OCI-LY3 (cell line): ENCODE results near the gene CST5.
"Not testable (repeated sequence)": the region's sequence is repeated elsewhere in the genome, so short reads cannot be mapped to it uniquely, and the experiment has no call there.

Source experiments
- H2AFZ ChIP-seq: fragments of 200-600, 300-600 bp; shearing (Covaris generic); 2 replicates; pipeline ENCODE4 v1.6.0; 2014; ENCODE audit warnings: antibody characterized with exemption, low read depth, low read length
- H3K27ac ChIP-seq: fragments of 200-600, 300-600 bp; sonication (generic); 2 replicates; pipeline ENCODE4 v1.5.1; 2014; ENCODE audit warnings: mild to moderate bottlenecking, low read length, moderate library complexity, mixed read lengths
- H3K27me3 ChIP-seq: fragments of 200-600, 300-600 bp; sonication (generic); 2 replicates; pipeline ENCODE4 v1.6.1; 2014; ENCODE audit warnings: low read depth, low read length, mixed read lengths
- H3K36me3 ChIP-seq: fragments of 200-600, 300-600 bp; sonication (generic); replicated peaks from 2 replicates; pipeline ENCODE3; 2014; ENCODE audit warnings: low read depth, low read length, mixed read lengths
- H3K4me1 ChIP-seq: fragments of 300-600, 200-600 bp; sonication (generic); 2 replicates; pipeline ENCODE4 v1.6.1; 2014; ENCODE audit warnings: low read length, mixed read lengths
- H3K4me2 ChIP-seq: fragments of 200-600, 300-600 bp; sonication (generic); 2 replicates; pipeline ENCODE4 v1.6.1; 2014; ENCODE audit warnings: low read length, mixed read lengths
- H3K4me3 ChIP-seq: fragments of 300-600, 200-600 bp; sonication (generic); 2 replicates; pipeline ENCODE4 v1.5.1; 2014; ENCODE audit warnings: antibody characterized with exemption, mild to moderate bottlenecking, low read length, moderate library complexity
- H3K79me2 ChIP-seq: fragments of 300-600, 200-600 bp; shearing (Covaris generic); 2 replicates; pipeline ENCODE4 v1.6.1; 2014; ENCODE audit warnings: mild to moderate bottlenecking, low read length, mixed read lengths
- H3K9ac ChIP-seq: fragments of 300-600, 200-600 bp; shearing (Covaris generic); 2 replicates; pipeline ENCODE4 v1.6.0; 2014; ENCODE audit warnings: mild to moderate bottlenecking, low read length, moderate library complexity
- H3K9me3 ChIP-seq: fragments of 200-600, 300-600 bp; shearing (Covaris generic); 2 replicates; pipeline ENCODE4 v1.6.1; 2014; ENCODE audit warnings: low read length, mixed read lengths; ENCODE audit not compliant: insufficient read depth
- H4K20me1 ChIP-seq: fragments of 200-600, 300-600 bp; sonication (generic); 2 replicates; pipeline ENCODE4 v1.6.1; 2016; ENCODE audit warnings: low read length, mixed read lengths; ENCODE audit not compliant: insufficient read depth
- EZH2phosphoT487 ChIP-seq: fragments of 200-600 bp; shearing (Covaris generic); IDR thresholded peaks from 2 replicates; pipeline ENCODE4 v1.6.1; 2018; ENCODE audit warnings: antibody characterized with exemption, mixed run types, low read depth
- TF ChIP-seq, protein P1 (sequence below): fragments of 200-600, 300-600 bp; sonication (generic); IDR thresholded peaks from 2 replicates; pipeline ENCODE4 v1.5.1; 2014; ENCODE audit warnings: antibody characterized with exemption, low read length, low read depth

The CST5 gene

DNA sequence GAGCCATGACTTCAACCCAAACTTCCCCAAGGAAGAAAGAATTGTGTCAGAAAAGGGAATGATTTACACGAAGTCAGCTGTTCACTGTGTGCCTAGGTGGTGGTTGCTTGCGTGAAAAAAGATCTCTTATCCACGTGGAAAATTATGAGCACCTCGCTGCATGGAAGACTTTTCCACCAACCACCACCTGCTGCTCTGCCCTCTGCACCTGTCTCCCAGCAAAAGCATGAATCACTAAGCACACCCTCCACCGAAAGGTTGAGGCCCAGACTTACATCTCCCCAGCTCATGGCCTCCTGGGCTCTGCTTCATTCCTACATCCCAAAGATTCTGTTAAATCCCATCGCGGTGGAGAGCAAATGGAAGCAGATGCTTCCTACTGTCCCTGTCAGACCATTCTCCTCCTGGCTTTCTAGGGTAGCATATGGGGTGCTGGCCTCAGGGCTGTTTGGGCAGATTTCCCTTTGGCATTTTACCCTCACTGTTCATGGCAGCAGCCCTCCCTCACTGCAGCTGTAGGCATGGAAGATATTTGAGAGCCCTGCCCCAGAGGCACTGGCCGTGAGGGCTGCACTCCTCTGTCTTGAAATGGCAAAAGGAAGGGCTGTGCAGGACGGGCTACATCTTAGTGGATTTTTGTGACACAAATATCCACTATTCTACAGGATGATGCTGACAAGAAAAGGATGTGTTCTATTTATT lies 37.6 kb upstream of the CST5 start:
- Histone ChIP-seq H3K9me3 (no peaks in the 10 kb centered on the region), H3K36me3 (no peaks in the 10 kb centered on the region), H3K79me2 (no peaks in the 10 kb centered on the region), H4K20me1 (no peaks in the 10 kb centered on the region), H3K4me2 (no peak overlapping the region), H3K9ac (no peak overlapping the region), H3K4me3 (no peak overlapping the region), H3K4me1 (no peaks in the 10 kb centered on the region), H3K27me3 (peaks cover 38% of the 10 kb centered on the region), H2AFZ (no peak overlapping the region), H3K27ac (no peak overlapping the region)
- TF ChIP-seq EZH2phosphoT487: no peak
- TF ChIP-seq, protein P1, sequence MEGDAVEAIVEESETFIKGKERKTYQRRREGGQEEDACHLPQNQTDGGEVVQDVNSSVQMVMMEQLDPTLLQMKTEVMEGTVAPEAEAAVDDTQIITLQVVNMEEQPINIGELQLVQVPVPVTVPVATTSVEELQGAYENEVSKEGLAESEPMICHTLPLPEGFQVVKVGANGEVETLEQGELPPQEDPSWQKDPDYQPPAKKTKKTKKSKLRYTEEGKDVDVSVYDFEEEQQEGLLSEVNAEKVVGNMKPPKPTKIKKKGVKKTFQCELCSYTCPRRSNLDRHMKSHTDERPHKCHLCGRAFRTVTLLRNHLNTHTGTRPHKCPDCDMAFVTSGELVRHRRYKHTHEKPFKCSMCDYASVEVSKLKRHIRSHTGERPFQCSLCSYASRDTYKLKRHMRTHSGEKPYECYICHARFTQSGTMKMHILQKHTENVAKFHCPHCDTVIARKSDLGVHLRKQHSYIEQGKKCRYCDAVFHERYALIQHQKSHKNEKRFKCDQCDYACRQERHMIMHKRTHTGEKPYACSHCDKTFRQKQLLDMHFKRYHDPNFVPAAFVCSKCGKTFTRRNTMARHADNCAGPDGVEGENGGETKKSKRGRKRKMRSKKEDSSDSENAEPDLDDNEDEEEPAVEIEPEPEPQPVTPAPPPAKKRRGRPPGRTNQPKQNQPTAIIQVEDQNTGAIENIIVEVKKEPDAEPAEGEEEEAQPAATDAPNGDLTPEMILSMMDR: no peak

DNA sequence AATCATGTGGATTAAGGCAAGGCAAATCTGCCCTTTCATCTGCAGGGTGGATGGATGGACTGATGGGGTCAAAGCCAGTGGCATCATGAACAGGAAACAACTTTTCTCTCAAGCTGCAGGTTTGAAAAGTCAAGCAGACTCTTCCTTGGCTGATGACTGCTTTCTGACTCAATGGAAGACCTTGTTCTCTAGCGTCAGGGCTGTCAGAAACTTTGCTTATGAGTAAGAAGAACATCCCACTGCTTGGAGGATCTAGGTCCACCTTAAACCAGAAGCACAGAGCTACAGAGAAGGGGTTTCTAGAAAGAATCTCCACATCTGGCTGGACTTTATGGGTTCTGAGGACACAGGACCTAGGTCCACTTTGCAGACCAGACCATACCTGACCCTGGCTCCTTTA lies 36.3 kb upstream of the CST5 start:
- H3K36me3 ChIP-seq: no peaks in the 10 kb centered on the region
- TF ChIP-seq, protein P1: no peak
- TF ChIP-seq EZH2phosphoT487: no peak
- no peak overlapping the region for H3K4me3 ChIP-seq
- no peaks in the 10 kb centered on the region for H4K20me1 ChIP-seq
- no peak overlapping the region for H3K9ac ChIP-seq
- no peaks in the 10 kb centered on the region for H3K4me1 ChIP-seq
- no peak overlapping the region for H2AFZ ChIP-seq
- no peak overlapping the region for H3K4me2 ChIP-seq
- H3K9me3 ChIP-seq: no peaks in the 10 kb centered on the region
- H3K27ac ChIP-seq: no peak overlapping the region
- H3K27me3 ChIP-seq: peaks cover 38% of the 10 kb centered on the region
- H3K79me2 ChIP-seq: no peaks in the 10 kb centered on the region

DNA sequence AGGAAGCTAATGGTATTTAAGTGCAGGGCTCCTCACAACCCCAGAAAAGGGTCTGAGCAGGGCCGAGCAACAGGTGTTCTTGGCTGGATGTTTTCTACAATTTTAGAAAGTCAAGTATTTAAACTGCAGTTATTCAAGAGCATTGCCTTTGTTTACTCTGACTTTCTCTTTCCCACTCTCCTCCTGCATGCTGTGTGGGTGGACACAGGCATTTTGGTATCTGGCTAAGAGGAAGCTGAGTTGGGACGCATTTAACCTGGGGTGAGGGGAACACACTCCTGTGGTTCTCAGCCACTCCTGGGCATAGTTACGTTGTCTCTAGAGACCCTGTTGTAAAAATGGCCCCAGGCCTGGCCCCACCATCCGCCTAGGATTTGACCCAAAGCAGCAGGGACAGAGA lies 34.9 kb upstream of the CST5 start:
- H3K4me1 ChIP-seq, H3K27ac ChIP-seq, H3K4me2 ChIP-seq, H3K4me3 ChIP-seq, H3K9me3 ChIP-seq, H2AFZ ChIP-seq, H3K79me2 ChIP-seq, H3K9ac ChIP-seq, H3K36me3 ChIP-seq, H4K20me1 ChIP-seq: not testable (repeated sequence)
- peaks cover 38% of the 10 kb centered on the region for H3K27me3 ChIP-seq

DNA sequence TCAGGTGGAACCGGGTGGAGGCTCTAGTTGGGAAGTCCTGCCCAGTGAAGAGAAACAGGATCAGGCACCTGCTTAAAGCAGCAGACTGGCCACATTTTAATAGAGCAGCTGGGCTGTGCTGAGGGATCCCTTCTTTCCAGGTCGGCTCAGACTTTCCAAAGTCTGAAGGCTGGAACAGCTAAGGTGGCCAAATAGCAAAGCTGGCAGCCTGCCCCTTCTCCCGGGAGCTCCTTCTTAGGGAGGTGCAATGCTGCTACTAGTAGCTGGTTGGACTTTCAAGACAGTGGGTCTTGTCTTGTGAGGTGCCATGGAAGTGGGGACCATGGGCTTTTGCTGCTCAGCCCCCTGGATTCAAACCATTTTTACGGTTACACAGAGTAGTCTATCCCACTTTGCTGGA lies 30.7 kb upstream of the CST5 start:
- Histone ChIP-seq H3K36me3 (no peaks in the 10 kb centered on the region), H3K4me1 (no peaks in the 10 kb centered on the region), H3K79me2 (no peaks in the 10 kb centered on the region), H3K27me3 (peaks cover 18% of the 10 kb centered on the region), H3K9ac (no peak overlapping the region), H3K4me2 (no peak overlapping the region), H4K20me1 (no peaks in the 10 kb centered on the region), H3K9me3 (no peaks in the 10 kb centered on the region), H2AFZ (no peak overlapping the region), H3K27ac (no peak overlapping the region), H3K4me3 (no peak overlapping the region)
- no peak for TF ChIP-seq EZH2phosphoT487
- TF ChIP-seq, protein P1: no peak
